ENCODE measurements around the gene UBE2E3.
"Not testable (repeated sequence)": the region's sequence is repeated elsewhere in the genome, so short reads cannot be mapped to it uniquely, and the experiment has no call there.

UBE2E3 gene

GRCh38 chr2:181036848-181037603, 56.6 kb downstream of the UBE2E3 start:
- Histone ChIP-seq H3K27me3 (replicated peaks; ENCODE audit: control insufficient read depth, insufficient read depth, low read length) (no peaks in the 10 kb centered on the region), H3K36me3 (ENCODE audit: control insufficient read depth, insufficient read depth, low read length) (no peaks in the 10 kb centered on the region), H3K4me3 (replicated peaks; ENCODE audit: low read depth, low read length) (no peak overlapping the region)
- DNase-seq (ENCODE audit: extremely low read depth, insufficient read length): no peak
- no peak for TF ChIP-seq CTCF (IDR thresholded peaks at IDR 0.05; ENCODE audit: insufficient read depth, low read length, poor library complexity, severe bottlenecking)

- no peak for DNase-seq (ENCODE audit: extremely low read depth, insufficient read length)
- H3K36me3 ChIP-seq (ENCODE audit: control insufficient read depth, insufficient read depth, low read length): no peaks in the 10 kb centered on the region
- no peak overlapping the region for H3K4me3 ChIP-seq (replicated peaks; ENCODE audit: low read depth, low read length)
- H3K27me3 ChIP-seq (replicated peaks; ENCODE audit: control insufficient read depth, insufficient read depth, low read length): no peaks in the 10 kb centered on the region
- no peak for TF ChIP-seq CTCF (IDR thresholded peaks at IDR 0.05; ENCODE audit: insufficient read depth, low read length, poor library complexity, severe bottlenecking)
Measured at GRCh38 chr2:181037922-181038321, 57.5 kb downstream of the UBE2E3 start.

GRCh38 chr2:181038796-181039195, 58.4 kb downstream of the UBE2E3 start:
- Histone ChIP-seq H3K4me3 (replicated peaks; ENCODE audit: low read depth, low read length) (no peak overlapping the region), H3K36me3 (ENCODE audit: control insufficient read depth, insufficient read depth, low read length) (no peaks in the 10 kb centered on the region), H3K27me3 (replicated peaks; ENCODE audit: control insufficient read depth, insufficient read depth, low read length) (no peaks in the 10 kb centered on the region)
- no peak for TF ChIP-seq CTCF (IDR thresholded peaks at IDR 0.05; ENCODE audit: insufficient read depth, low read length, poor library complexity, severe bottlenecking)
- DNase-seq (ENCODE audit: extremely low read depth, insufficient read length): no peak

GRCh38 chr2:181040839-181041238, 60.4 kb downstream of the UBE2E3 start:
- not testable (repeated sequence) for H3K27me3 ChIP-seq (replicated peaks; ENCODE audit: control insufficient read depth, insufficient read depth, low read length); DNase-seq (ENCODE audit: extremely low read depth, insufficient read length); H3K36me3 ChIP-seq (ENCODE audit: control insufficient read depth, insufficient read depth, low read length); H3K4me3 ChIP-seq (replicated peaks; ENCODE audit: low read depth, low read length)

GRCh38 chr2:181041661-181042060, 61.3 kb downstream of the UBE2E3 start:
- H3K36me3 ChIP-seq (ENCODE audit: control insufficient read depth, insufficient read depth, low read length): no peaks in the 10 kb centered on the region
- H3K27me3 ChIP-seq (replicated peaks; ENCODE audit: control insufficient read depth, insufficient read depth, low read length): no peaks in the 10 kb centered on the region
- DNase-seq (ENCODE audit: extremely low read depth, insufficient read length): no peak
- no peak overlapping the region for H3K4me3 ChIP-seq (replicated peaks; ENCODE audit: low read depth, low read length)
- no peak for TF ChIP-seq CTCF (IDR thresholded peaks at IDR 0.05; ENCODE audit: insufficient read depth, low read length, poor library complexity, severe bottlenecking)

- no peaks in the 10 kb centered on the region for H3K36me3 ChIP-seq (ENCODE audit: control insufficient read depth, insufficient read depth, low read length)
- DNase-seq (ENCODE audit: extremely low read depth, insufficient read length): no peak
- no peak overlapping the region for H3K4me3 ChIP-seq (replicated peaks; ENCODE audit: low read depth, low read length)
- H3K27me3 ChIP-seq (replicated peaks; ENCODE audit: control insufficient read depth, insufficient read depth, low read length): no peaks in the 10 kb centered on the region
- no peak for TF ChIP-seq CTCF (IDR thresholded peaks at IDR 0.05; ENCODE audit: insufficient read depth, low read length, poor library complexity, severe bottlenecking)
Measured at GRCh38 chr2:181042706-181043105, 62.3 kb downstream of the UBE2E3 start.

All from GM06990 (cell line).